Activated CD8-positive, alpha-beta memory T cell treated with anti-CD3 and anti-CD28 coated beads, Interleukin-2, amount 50 U/mL, for 48 hours (primary cell): ENCODE measurements around the gene PHYKPL.

ENCODE experiments used
- DNase-seq: peaks from one replicate; pipeline ENCODE4 v3.0.0-alpha.2; 2020

The PHYKPL gene

GRCh38 chr5:178232124-178232919 is at the start of gene PHYKPL:
PHYKPL (minus strand) TSS chr5:178232802; CDS start chr5:178232550, 252 bp downstream.
- peak; percentile 86 for DNase-seq

- DNase-seq = no peak
Observed at GRCh38 chr5:178282391-178282790, 49.8 kb upstream of the PHYKPL start.

- no peak for DNase-seq
Observed at GRCh38 chr5:178281331-178281730, 48.7 kb upstream of the PHYKPL start.

GRCh38 chr5:178280631-178281030 is 48.0 kb upstream of the PHYKPL start:
- no peak for DNase-seq

GRCh38 chr5:178279723-178280438 is 47.3 kb upstream of the PHYKPL start:
- peak; percentile 88 for DNase-seq

- no peak for DNase-seq
Observed at GRCh38 chr5:178279026-178279722, 46.6 kb upstream of the PHYKPL start.

GRCh38 chr5:178278358-178279023 is 45.9 kb upstream of the PHYKPL start:
- DNase-seq = no peak

- DNase-seq = no peak
Observed at GRCh38 chr5:178277866-178278265, 45.3 kb upstream of the PHYKPL start.

GRCh38 chr5:178277346-178277745 is 44.7 kb upstream of the PHYKPL start:
- DNase-seq = no peak

GRCh38 chr5:178274781-178275537 is 42.4 kb upstream of the PHYKPL start:
- DNase-seq = no peak

- DNase-seq = no peak
Observed at GRCh38 chr5:178273665-178274541, 41.3 kb upstream of the PHYKPL start.

- DNase-seq = no peak
Observed at GRCh38 chr5:178273041-178273440, 40.4 kb upstream of the PHYKPL start.

GRCh38 chr5:178272591-178272990 is 40.0 kb upstream of the PHYKPL start:
- no peak for DNase-seq

GRCh38 chr5:178271726-178272479 is 39.3 kb upstream of the PHYKPL start:
- no peak for DNase-seq

- no peak for DNase-seq
Observed at GRCh38 chr5:178271231-178271630, 38.6 kb upstream of the PHYKPL start.

- DNase-seq = no peak
Observed at GRCh38 chr5:178269499-178269898, 36.9 kb upstream of the PHYKPL start.

- DNase-seq = no peak
Observed at GRCh38 chr5:178267876-178268275, 35.3 kb upstream of the PHYKPL start.

- no peak for DNase-seq
Observed at GRCh38 chr5:178267245-178267644, 34.6 kb upstream of the PHYKPL start.

GRCh38 chr5:178266581-178266980 is 34.0 kb upstream of the PHYKPL start:
- DNase-seq = no peak

GRCh38 chr5:178265746-178266145 is 33.1 kb upstream of the PHYKPL start:
- DNase-seq = no peak

- no peak for DNase-seq
Observed at GRCh38 chr5:178264044-178264443, 31.4 kb upstream of the PHYKPL start.
